ENCODE results near the gene CNGA1.

DNA sequence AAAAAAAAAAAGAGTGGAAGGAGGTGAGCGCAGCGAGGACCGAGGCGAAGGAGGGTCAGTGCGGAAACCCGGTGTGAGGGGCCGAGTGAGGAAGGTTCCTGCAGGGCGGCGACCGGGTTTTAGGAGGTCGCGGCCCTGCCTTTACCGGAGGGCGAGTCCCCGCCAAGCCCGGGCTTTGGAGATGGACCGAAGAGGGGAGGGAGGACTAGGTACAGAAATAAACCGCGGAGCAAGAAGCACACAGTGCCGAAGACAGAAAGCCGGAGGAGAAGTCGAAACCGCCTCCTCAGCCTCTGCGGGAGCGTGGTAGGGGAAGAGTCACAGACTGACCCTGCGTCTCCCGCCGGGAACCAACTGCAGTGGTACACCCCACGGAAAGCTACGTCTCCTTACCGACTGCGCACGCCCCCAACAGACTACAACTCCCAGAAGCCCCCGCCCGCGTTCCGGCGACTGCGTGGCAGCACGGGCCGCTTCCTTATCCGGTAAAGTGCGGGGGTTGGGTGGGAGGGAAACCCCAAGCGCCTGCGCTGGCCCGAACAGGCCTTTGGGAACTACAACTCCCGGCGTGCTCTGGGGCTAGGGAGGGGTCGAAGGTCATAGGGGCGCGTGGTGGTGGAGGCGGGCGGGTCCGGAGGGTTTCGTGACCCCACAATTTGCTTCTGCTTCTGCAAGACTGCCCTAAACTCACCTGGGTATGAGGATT is 102.1 kb downstream of the CNGA1 start, which contains the start of gene NFXL1:
- no peak for TF ChIP-seq CTCF (IDR thresholded peaks at IDR 0.05)
- peak; percentile 56 to 74 for TF ChIP-seq POLR2A (IDR thresholded peaks at IDR 0.05)

Measured in sigmoid colon (tissue), 3 donors.